Measurements from ENCODE around the gene FMO1.

Gene FMO1

DNA sequence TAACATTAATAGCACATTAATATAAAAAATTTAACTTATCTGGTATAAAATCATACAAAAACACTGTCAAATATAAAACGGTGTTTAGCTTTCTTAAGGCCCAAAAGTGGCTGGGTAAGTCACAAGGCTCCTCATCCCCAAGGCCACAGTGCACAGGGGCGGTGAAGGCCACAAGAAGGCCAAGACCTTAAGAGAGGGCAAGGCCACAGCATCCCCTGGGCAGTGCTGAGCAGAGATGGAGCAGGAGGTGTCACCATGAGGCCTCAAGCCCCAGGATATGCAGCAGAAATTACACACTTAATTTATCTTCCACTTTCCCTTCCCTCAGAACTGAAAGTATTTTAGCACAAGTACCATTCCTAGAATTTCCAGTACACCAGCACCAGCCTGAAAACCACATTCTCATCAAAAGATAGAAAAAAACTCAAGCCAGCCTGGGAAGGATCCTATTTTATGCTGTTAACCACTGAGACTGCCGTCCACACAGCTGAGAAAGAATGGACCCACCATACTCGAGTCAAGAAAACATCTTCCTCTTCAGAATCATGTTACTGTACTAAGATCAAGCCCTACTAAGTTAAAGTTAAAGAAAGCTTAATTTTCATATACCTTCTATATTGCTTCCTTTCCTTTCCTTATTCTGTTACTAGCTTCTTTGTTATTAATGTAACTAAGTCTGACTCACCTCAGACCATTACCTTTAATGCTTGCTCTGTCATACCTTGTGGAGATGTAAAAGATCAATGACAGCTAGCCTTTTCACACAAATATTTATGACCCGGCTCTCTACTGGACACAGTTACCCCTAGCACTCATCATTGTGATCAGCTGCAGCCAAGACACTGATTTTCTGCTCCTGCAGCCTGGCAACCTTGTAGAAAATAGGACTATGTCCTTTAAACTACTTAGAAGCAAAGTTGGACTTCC is 26.4 kb upstream of the FMO1 start:
- TF ChIP-seq, protein P1, sequence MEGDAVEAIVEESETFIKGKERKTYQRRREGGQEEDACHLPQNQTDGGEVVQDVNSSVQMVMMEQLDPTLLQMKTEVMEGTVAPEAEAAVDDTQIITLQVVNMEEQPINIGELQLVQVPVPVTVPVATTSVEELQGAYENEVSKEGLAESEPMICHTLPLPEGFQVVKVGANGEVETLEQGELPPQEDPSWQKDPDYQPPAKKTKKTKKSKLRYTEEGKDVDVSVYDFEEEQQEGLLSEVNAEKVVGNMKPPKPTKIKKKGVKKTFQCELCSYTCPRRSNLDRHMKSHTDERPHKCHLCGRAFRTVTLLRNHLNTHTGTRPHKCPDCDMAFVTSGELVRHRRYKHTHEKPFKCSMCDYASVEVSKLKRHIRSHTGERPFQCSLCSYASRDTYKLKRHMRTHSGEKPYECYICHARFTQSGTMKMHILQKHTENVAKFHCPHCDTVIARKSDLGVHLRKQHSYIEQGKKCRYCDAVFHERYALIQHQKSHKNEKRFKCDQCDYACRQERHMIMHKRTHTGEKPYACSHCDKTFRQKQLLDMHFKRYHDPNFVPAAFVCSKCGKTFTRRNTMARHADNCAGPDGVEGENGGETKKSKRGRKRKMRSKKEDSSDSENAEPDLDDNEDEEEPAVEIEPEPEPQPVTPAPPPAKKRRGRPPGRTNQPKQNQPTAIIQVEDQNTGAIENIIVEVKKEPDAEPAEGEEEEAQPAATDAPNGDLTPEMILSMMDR (IDR thresholded peaks at IDR 0.05) = no peak

DNA sequence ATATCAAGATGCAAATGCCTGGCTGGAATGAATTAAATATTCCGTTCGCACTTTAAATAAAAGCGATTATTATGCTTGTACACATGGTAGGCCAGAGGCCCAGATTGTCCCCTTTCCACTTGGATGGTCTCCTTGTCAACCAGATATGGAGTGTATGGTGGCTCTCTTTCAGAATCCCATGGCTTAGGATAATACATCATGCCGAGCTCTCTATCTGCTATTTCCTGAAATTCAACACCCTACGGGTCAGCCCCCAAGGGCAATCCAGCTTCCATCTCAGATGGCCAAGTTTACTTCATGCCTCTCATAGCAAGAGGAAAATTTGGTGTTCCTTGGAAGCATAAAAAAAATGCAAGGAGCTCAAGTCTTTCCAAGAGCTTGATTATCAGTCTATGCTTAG is 25.4 kb upstream of the FMO1 start:
- TF ChIP-seq, protein P1 (IDR thresholded peaks at IDR 0.05) = no peak

DNA sequence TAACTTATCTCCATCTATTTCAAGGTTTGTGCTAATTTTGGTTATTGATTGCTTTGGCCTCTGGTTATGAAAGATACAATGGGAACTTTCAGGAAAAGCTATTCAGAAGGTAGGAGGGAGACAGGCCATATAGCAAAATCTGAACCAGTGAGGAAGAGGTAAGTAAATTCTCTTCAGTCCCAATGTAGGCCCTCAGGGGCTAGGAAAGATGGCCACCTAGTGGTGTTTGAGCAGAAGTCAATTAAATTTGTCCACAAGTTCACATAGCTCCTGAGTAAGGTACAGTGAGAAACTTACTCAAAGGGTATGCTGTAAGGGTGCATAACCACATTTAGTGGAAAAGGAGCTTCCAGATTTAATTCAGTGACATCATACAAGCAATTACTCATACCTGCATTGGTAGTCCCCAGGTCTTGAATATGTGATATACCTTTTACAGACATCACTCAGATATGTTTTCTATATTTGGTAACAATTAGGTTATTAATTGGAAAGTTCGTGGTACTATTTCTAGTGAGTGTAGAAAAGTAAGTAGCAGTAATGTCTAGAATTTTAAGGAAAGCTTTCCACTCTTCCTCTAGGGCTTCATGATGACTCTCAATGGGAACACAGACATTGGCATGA is 21.4 kb upstream of the FMO1 start:
- TF ChIP-seq, protein P1 (IDR thresholded peaks at IDR 0.05) = peak; percentile 87

DNA sequence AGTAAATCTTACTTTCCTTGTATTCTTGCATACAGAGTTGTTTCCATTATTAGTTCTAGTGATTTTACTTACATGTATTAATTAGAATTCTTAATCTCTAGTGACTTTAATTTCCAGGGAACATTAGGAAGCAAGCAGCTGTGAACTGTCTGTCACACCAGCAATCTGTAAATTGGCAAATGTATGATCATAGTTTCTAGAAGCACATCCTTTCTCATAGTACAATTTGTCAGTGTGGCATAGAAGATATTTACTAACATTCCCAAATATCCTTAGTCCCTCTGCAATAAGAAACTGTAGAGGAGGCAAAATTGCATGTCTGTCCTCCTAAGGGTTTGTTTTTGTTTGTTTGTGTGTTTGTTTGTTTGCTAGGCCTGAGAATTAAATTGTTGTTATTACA is 17.0 kb upstream of the FMO1 start:
- TF ChIP-seq, protein P1 (IDR thresholded peaks at IDR 0.05) = no peak

DNA sequence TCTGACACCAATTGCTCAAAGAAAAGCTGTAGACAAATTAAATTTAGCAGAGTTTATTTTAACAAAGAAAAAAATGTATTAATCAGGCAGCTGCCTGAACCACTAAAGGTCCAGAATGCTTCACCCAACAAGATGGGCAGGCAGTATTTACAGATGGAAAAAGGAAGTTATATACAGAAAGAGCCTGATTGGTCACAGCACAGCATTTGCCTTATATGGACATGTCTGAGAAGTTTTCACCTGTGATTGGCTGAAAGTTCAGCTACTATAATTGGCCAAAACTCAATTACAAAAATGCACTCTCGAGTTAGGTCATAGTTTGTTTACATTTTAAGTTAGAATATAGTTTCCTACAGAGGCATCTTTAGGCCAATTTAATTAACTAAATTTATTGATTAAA is 15.1 kb upstream of the FMO1 start:
- TF ChIP-seq, protein P1 (IDR thresholded peaks at IDR 0.05) = no peak

DNA sequence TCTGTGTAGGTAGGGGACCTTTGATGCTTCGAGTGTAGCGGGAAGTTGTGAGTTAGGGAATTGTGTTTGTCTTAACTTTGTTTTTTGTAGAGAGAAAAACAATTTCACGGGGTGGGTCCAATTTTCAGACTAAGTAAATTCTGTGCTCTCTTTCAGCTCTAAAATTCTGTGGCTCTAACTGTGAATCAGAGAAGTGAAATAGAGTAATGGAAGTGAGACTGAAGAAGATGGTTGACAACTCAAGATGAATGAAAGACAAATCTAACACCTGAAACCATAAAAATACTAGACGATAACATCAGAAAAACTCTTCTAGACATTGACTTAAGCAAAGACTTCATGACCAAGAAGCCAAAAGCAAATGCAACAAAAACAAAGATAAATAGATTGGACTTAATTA is 4.4 kb upstream of the FMO1 start:
- TF ChIP-seq, protein P1 (IDR thresholded peaks at IDR 0.05) = no peak

DNA sequence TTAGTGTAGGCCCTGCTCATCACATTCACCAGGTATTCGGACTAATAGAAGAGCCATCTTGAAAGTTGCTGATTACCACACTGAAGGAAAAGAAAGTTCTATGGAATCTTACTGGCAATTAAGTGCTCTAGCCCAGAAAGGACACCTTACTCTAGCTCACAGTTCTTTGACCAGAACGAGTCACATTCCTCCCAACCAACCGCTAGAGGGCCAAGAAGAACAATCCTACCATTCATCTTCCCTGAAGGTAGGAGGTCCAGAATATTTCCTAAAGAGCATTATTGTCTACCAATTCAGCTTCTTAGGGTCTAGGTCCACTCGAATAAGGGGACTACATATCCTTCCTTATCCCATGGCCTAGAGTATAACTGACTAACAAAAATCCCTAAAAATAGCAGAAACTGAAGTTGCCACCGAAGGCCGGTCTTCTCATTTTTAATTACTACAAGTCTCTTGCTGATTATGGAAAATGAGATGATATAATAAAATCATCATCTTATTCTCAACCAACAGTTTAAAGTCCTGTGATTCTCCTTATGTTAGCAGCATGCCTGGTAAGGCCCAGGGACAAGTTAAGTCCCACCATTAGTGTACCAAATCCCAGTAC is 2.7 kb upstream of the FMO1 start:
- TF ChIP-seq, protein P1 (IDR thresholded peaks at IDR 0.05) = peak; percentile 89

Measured in LNCAP (cell line).